Measurements from ENCODE around the gene ATOH8.

Gene ATOH8

GRCh38 chr2:85760371-85760770, 6.6 kb downstream of the ATOH8 start:
- H3K4me3 Mint-ChIP-seq, result no peak overlapping the region
- no peaks in the 10 kb centered on the region for H3K36me3 Mint-ChIP-seq (ENCODE audit: low read depth)
- H3K9me3 Mint-ChIP-seq, result no peaks in the 10 kb centered on the region
- no peak for TF ChIP-seq CTCF (IDR thresholded peaks at IDR 0.05; ENCODE audit: unreplicated experiment in 3 of 3)
- H3K27ac Mint-ChIP-seq, result no peak overlapping the region
- peaks cover 76% of the 10 kb centered on the region for H3K4me1 Mint-ChIP-seq
- H3K27me3 Mint-ChIP-seq (ENCODE audit: low read depth), result peaks cover 41% of the 10 kb centered on the region

GRCh38 chr2:85760872-85761271, 7.1 kb downstream of the ATOH8 start:
- Mint-ChIP-seq H3K4me3 (peak overlapping the region in 1 of 3 experiments; percentile 18), H3K4me1 (peaks cover 77% of the 10 kb centered on the region), H3K27me3 (ENCODE audit: low read depth) (peaks cover 37% of the 10 kb centered on the region), H3K9me3 (no peaks in the 10 kb centered on the region), H3K27ac (peak overlapping the region in 1 of 3 experiments; percentile 36), H3K36me3 (ENCODE audit: low read depth) (no peaks in the 10 kb centered on the region)
- no peak for TF ChIP-seq CTCF (IDR thresholded peaks at IDR 0.05; ENCODE audit: unreplicated experiment in 3 of 3)

GRCh38 chr2:85761512-85761944, 7.7 kb downstream of the ATOH8 start:
- Mint-ChIP-seq H3K4me1 (peaks cover 80% of the 10 kb centered on the region), H3K9me3 (no peaks in the 10 kb centered on the region), H3K36me3 (ENCODE audit: low read depth) (no peaks in the 10 kb centered on the region), H3K4me3 (peak overlapping the region in 1 of 3 experiments; percentile 18), H3K27ac (peak overlapping the region in 1 of 3 experiments; percentile 36), H3K27me3 (ENCODE audit: low read depth) (peaks cover 38% of the 10 kb centered on the region)
- TF ChIP-seq CTCF (IDR thresholded peaks at IDR 0.05; ENCODE audit: unreplicated experiment in 3 of 3), result no peak

GRCh38 chr2:85761946-85762345, 8.2 kb downstream of the ATOH8 start:
- peaks cover 34% of the 10 kb centered on the region for H3K27me3 Mint-ChIP-seq (ENCODE audit: low read depth)
- H3K9me3 Mint-ChIP-seq, result no peaks in the 10 kb centered on the region
- no peaks in the 10 kb centered on the region for H3K36me3 Mint-ChIP-seq (ENCODE audit: low read depth)
- H3K27ac Mint-ChIP-seq, result no peak overlapping the region
- TF ChIP-seq CTCF (IDR thresholded peaks at IDR 0.05; ENCODE audit: unreplicated experiment in 3 of 3), result no peak
- H3K4me3 Mint-ChIP-seq, result no peak overlapping the region
- peaks cover 80% of the 10 kb centered on the region for H3K4me1 Mint-ChIP-seq

GRCh38 chr2:85763132-85763531, 9.3 kb downstream of the ATOH8 start:
- Mint-ChIP-seq H3K4me3 (no peak overlapping the region), H3K9me3 (no peaks in the 10 kb centered on the region), H3K27ac (no peak overlapping the region), H3K36me3 (ENCODE audit: low read depth) (no peaks in the 10 kb centered on the region), H3K4me1 (peaks cover 85% of the 10 kb centered on the region), H3K27me3 (ENCODE audit: low read depth) (peaks cover 31% of the 10 kb centered on the region)
- TF ChIP-seq CTCF (IDR thresholded peaks at IDR 0.05; ENCODE audit: unreplicated experiment in 3 of 3), result no peak

GRCh38 chr2:85763831-85764230, 10.0 kb downstream of the ATOH8 start:
- Mint-ChIP-seq H3K4me1 (peaks cover 92% of the 10 kb centered on the region), H3K27me3 (ENCODE audit: low read depth) (peaks cover 31% of the 10 kb centered on the region), H3K36me3 (ENCODE audit: low read depth) (no peaks in the 10 kb centered on the region), H3K4me3 (peak overlapping the region in 1 of 3 experiments; percentile 41), H3K27ac (peak overlapping the region in 2 of 3 experiments; percentile 28 to 68), H3K9me3 (no peaks in the 10 kb centered on the region)
- TF ChIP-seq CTCF (IDR thresholded peaks at IDR 0.05; ENCODE audit: unreplicated experiment in 3 of 3), result no peak

All from nephron (organoid).